NK-92 treated with Interleukin-12 subunit alpha and Interleukin-12 subunit beta, amount 100 ng/mL, for 24 hours (cell line): Measurements from ENCODE around the gene BTBD18.

Experiments used
- DNase-seq: peaks from one replicate; lab custom pipeline; 2025; lab: John Stamatoyannopoulos, UW

Gene BTBD18

GRCh38 chr11:57751676-57752253, at the start of gene BTBD18:
Gene BTBD18 (minus strand): TSS chr11:57751819. CDS start chr11:57751188, 631 bp downstream.
- no peak for DNase-seq

- DNase-seq, result no peak
Measured at GRCh38 chr11:57801183-57801485, 49.5 kb upstream of the BTBD18 start.

- DNase-seq, result no peak
Measured at GRCh38 chr11:57800444-57801182, 49.0 kb upstream of the BTBD18 start.

DNA sequence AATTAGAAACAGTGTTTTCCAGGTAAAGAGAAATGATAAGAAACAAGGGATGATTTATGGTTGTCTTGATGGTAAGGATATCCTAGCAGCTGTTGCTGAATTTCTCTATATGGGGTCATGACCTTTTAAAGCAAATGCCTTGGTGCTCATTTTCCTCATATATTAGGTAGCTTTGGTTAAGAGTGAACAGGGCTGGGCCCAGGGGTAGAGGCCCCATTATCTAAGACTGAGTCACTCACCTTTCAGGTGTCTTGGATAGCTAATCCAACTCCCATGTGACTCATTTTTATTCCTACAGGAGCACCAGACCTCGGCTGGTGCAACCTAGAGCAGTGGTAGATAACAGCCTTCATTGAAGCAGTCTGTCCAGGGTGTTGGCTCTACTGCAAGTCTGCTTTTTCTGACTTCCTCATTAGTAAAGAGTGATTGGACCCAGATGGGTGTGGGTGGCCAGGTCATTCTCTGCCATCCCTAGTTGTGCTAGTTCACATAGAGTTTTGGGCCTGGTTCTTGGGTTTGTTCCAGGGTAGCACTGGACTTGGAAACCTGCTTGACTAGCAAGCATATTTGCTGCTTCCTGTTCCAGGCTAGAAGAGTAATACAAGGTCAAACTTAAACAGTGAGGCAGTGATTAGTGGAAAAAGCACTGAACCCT, 47.4 kb upstream of the BTBD18 start:
- no peak for DNase-seq

- no peak for DNase-seq
Measured at GRCh38 chr11:57793351-57794115, 41.9 kb upstream of the BTBD18 start.

DNA sequence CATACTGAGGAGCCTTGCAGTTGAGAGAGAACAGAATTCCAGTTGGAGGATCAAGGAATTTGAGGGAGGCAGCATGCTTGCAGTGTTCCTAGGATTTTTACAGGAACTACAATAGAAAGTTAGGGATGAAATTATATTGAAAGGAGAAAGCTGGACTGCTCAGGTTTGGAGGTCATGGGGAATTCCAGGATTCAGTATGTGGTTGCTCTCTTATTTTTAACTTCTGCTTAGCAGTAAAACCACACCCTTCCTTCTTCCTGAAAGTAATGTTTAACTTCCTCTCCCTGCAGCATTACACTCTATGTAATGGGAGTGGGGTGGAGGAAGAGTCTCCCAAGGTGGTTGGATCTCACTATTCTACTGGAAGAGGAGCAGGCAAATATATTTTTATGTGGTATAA, 41.3 kb upstream of the BTBD18 start:
- no peak for DNase-seq

- DNase-seq, result peak; percentile 59
Measured at GRCh38 chr11:57792060-57792541, 40.5 kb upstream of the BTBD18 start.

DNA sequence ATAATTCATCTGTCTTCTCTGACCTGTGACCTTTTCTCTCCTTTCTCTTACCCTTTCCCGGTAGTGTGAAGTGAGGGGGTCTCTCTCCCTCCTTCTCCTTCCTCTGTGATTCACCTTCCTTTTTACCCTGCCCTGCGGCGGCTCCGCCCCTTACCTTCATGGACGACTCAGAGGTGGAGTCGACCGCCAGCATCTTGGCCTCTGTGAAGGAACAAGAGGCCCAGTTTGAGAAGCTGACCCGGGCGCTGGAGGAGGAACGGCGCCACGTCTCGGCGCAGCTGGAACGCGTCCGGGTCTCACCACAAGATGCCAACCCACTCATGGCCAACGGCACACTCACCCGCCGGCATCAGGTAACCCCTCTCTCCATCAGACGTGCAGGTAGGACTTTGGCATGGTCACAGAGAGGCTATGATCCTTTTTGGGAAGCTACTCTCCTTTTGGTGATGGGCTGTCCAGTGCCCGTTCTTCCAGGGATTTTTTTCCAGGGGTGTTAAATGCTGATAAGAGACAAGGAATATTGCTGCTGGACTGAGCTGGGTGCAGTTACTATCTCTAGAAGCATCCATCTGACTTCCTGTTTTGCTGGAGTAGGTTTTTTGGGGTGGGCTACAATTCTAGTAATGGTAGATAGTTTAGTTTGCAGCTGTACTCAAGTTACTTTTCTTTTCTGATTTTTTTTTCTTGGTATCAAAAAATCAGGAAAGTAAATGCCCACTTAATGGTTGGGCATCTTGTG, 39.9 kb upstream of the BTBD18 start:
- no peak for DNase-seq

GRCh38 chr11:57788703-57789088, 37.1 kb upstream of the BTBD18 start:
- no peak for DNase-seq

- no peak for DNase-seq
Measured at GRCh38 chr11:57787920-57788702, 36.5 kb upstream of the BTBD18 start.

DNA sequence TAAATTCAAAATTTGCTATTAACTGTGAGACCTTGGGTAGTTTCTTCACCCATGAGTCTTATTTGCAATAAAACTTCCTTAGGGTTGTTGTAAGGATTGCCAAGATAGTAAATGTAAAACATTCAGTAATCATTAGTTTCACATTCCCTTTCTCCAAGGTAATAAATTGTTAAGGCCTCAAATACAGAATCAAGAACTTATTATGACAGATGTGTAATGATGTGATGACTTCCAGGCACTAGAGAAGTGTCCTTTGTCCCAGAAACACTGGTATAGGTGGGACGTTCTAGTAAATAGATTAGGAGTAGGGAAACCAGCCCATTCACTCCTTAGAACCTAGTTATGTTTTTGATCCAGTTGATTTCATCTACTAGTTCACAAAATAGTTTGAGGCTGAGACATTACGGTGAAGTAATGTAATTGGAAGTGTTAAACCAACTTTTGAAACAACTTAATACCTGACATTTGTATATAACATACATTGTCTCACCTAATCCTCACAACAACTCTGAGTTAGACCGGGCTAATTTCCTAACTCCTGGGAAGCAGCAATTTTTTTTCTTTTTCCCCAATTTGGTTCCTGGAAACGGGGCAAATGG, 35.5 kb upstream of the BTBD18 start:
- no peak for DNase-seq

GRCh38 chr11:57786436-57786835, 34.8 kb upstream of the BTBD18 start:
- DNase-seq, result no peak

GRCh38 chr11:57785072-57785471, 33.5 kb upstream of the BTBD18 start:
- no peak for DNase-seq

DNA sequence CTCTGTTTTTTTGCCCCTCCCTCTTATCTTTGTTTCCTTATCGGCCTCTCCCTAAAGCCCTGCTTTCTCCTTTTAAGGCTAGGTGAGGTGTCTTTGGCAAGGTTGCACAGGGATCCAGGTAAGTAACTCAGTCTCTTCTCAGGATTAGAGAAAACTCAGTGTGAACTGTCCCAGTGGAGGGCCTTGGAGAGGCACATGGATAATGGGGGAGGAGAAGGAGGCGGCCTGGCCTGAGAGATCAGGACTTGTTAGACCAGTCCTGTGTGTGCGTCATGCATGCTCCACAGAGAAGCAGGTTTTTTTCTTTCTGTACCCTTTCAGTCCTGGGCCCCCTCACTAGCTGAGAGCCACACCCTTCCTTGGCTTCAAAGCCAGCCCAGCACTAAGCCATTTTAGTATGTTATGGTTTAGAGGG, 29.9 kb upstream of the BTBD18 start:
- no peak for DNase-seq

GRCh38 chr11:57779276-57779675, 27.7 kb upstream of the BTBD18 start:
- DNase-seq, result no peak

GRCh38 chr11:57778318-57779037, 26.9 kb upstream of the BTBD18 start:
- DNase-seq, result no peak

DNA sequence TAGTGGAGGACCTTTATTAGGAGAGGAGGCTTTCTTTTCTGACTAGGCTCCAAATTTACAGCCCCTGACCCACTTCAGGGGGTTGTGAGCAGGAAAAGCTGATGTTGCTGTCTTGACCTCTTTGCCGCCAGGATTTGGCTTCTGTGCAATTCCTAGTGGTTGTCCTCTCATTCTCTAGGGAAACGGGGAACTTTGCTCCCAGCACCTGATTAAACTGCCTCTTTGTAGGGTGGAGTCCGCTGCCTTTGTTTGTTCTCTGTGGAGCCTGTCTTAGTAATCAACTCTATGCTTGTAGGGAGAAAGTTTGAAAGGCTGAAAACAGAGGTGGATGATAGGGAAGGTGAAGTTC, 26.3 kb upstream of the BTBD18 start:
- no peak for DNase-seq

- DNase-seq, result no peak
Measured at GRCh38 chr11:57776577-57777210, 25.1 kb upstream of the BTBD18 start.

DNA sequence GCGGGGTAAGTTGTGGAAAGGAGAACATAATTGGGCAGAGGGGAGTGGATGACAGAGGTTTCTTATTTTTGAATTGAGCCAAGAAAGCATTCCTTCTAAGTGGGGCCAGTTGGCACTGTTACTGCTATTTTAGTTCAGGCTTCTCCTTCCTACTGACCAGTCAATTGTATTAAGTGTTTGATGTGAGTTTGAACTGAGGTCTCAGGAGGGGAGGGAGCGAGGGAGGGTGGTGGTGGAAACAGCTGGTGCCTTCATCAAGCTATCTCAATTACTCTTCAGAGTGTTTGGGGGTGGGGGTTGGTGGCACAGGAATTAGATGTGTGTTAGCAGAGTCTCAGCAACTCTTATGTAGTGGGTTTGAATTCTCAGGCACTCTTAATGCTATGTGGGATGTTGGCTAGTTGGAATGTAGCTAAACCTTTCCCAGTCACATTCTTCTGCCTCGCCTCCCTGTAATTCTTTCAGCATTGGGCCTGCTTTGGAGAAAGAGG, 24.5 kb upstream of the BTBD18 start:
- no peak for DNase-seq
